AG04449 (cell line): ENCODE results near the gene CIB2.

Source experiments
- CTCF ChIA-PET: fragments of 350-600 bp; formaldehyde crosslinking; extraction: SDS; loops from one replicate; lab custom pipeline; 2021; ENCODE audit warnings: antibody characterized with exemption; lab: Yijun Ruan, JAX
- POLR2A ChIA-PET: fragments of 400-600, 350-600 bp; formaldehyde crosslinking; extraction: SDS; loops from one replicate; lab custom pipeline; 2020; ENCODE audit warnings: antibody characterized with exemption, inconsistent platforms; lab: Yijun Ruan, JAX
- DNase-seq: peaks from one replicate; pipeline ENCODE4 v3.0.0-alpha.2; 2010; ENCODE audit warnings: low read depth, low spot score
- H3K4me3 ChIP-seq: 2 replicates; pipeline ENCODE4 v1.5.1; 2011; ENCODE audit warnings: low read depth, mild to moderate bottlenecking, control low read depth, low read length
- TF ChIP-seq, protein P1 (sequence below): IDR thresholded peaks from one replicate; pipeline ENCODE4 v1.5.1; 2011; ENCODE audit warnings: mild to moderate bottlenecking, moderate library complexity, low read length, control low read depth, inconsistent platforms; ENCODE audit not compliant: insufficient read depth; ENCODE audit errors: missing control alignments

The CIB2 gene

DNA sequence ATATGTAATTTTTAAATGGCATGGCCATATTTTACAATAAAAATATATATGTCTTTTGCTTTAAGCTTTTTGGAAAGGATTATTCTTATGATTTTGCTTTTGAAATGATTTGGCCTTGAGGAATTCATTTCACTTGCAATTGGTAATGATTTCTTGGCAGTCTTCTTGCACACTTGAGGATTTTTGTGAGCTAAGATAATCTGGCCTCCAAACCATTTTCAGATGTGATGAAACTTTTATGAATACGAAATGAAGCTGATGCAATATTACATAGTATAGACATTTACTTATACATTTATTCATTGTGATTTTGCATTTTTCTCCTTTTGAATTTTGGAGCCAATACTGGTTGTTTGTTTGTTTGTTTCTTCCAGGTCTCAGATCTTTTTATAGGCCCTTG, 45.3 kb downstream of the CIB2 start:
- H3K4me3 ChIP-seq: no peak overlapping the region
- ChIA-PET POLR2A (interaction anchor here (0.6 to 0.7 kb wide), 3 partner anchors 20 to 223 kb away, joined by 3 to 4 read pairs (median 3); no protein-coding TSS in a partner anchor), CTCF (interaction anchor here (1.1 to 1.2 kb wide), 2 partner anchors 11 to 36 kb away, joined by 3 read pairs; no protein-coding TSS in a partner anchor)
- DNase-seq: peak; percentile 87
- TF ChIP-seq, protein P1, sequence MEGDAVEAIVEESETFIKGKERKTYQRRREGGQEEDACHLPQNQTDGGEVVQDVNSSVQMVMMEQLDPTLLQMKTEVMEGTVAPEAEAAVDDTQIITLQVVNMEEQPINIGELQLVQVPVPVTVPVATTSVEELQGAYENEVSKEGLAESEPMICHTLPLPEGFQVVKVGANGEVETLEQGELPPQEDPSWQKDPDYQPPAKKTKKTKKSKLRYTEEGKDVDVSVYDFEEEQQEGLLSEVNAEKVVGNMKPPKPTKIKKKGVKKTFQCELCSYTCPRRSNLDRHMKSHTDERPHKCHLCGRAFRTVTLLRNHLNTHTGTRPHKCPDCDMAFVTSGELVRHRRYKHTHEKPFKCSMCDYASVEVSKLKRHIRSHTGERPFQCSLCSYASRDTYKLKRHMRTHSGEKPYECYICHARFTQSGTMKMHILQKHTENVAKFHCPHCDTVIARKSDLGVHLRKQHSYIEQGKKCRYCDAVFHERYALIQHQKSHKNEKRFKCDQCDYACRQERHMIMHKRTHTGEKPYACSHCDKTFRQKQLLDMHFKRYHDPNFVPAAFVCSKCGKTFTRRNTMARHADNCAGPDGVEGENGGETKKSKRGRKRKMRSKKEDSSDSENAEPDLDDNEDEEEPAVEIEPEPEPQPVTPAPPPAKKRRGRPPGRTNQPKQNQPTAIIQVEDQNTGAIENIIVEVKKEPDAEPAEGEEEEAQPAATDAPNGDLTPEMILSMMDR: no peak

DNA sequence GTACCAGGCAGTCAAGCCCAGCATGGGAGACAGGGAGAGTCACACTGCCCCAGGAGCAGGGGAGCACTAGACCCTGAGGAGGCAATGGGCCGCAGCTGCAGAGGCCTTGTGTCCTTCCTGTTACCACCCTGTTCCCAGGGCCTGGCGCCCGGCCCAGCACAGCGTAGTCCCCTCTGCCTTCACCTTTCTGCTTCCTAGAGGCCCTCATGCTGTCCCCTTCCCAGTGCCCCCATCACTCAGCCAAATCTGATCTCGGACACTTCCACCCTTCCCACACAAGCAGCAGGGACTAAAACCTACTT, 46.8 kb downstream of the CIB2 start:
- TF ChIP-seq, protein P1: no peak
- ChIA-PET POLR2A (no interaction called here), CTCF (interaction anchor here (0.8 to 1.3 kb wide), 3 partner anchors 24 to 125 kb away, joined by 3 to 5 read pairs (median 5); no protein-coding TSS in a partner anchor)
- no peak overlapping the region for H3K4me3 ChIP-seq
- DNase-seq: no peak

DNA sequence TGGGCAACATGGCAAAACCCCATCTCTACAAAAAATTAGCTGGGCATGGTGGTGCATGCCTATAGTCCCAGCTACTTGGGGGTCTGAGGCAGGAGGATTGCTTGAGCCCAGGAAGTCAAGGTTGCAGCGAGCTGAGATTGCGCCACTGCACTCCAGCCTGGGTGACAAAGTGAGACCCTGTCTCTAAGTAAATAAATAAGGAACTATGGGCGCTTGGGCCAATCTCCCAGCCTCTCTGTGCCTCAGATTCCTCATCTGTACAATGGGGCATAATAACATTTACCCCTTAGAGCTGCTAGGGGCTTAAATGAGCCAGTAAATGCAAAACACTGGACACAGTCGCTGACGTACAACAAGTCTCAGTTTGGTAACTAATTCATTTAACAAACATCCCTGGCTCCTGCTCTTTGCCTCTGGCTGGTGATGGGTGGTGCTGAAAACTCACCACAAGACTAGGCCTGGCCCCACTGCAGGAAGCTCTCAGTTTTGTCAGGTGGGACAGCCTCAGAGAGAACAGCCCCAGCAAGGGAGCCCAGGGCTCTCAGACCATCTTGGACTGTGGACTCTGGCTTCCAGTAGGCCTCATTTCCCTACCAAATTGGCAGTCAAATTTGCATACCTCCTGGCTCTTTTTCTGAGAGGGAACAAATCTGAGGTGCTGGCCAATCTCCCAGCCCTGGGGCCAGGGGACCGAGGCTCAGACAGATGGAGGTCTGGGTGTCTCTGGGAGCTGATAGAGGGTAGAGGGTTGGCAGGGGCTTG, 47.4 kb downstream of the CIB2 start:
- TF ChIP-seq, protein P1: no peak
- H3K4me3 ChIP-seq: no peak overlapping the region
- POLR2A ChIA-PET: no interaction called here

DNA sequence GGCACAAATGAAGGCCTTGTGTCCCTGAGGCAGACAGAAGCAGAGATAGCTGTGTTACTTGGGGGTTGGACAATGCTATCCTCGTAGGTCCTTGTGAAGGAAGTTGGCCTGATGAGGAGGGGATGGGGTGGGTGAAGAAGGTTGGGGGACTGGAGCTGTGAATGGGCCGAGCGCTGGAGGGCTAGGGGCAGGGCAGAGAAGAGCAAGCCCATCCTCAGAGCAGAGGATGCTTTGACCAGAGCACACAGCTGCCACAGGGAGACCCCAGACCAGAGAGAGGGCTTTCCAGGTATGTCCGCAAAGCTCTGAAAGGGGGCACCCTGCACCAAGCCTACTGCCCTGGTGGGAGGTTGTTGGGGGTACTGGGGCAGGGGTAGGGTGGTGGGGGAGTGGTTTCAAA, 48.1 kb downstream of the CIB2 start:
- TF ChIP-seq, protein P1: no peak
- no peak overlapping the region for H3K4me3 ChIP-seq
- CTCF ChIA-PET: no interaction called here
- POLR2A ChIA-PET: no interaction called here
- no peak for DNase-seq

More for the DNA sequence above, 47.4 kb downstream of the CIB2 start:
- CTCF ChIA-PET: interaction anchor here (0.8 to 1.3 kb wide), 3 partner anchors 24 to 125 kb away, joined by 3 to 5 read pairs (median 5); no protein-coding TSS in a partner anchor
- DNase-seq: no peak

DNA sequence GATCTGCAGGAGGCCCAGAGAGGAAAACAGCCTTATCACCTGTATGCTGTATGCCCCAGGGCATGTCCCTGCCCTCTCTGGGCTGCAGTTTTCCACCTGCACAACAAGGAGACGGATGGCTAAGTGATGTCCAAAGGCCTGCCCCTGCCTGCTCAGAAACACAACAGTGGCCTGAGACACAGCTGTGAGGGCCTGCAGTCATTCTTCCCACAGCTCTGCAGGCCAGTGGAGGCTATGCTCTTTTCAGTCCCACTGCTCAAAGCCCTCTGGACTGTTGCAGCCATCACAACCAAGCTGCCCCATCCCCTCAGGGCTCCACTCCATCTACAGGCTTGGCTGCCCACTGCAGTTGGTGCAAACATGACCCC, 48.5 kb downstream of the CIB2 start:
- CTCF ChIA-PET: no interaction called here
- TF ChIP-seq, protein P1: no peak
- no peak for DNase-seq
- H3K4me3 ChIP-seq: no peak overlapping the region
- POLR2A ChIA-PET: no interaction called here

DNA sequence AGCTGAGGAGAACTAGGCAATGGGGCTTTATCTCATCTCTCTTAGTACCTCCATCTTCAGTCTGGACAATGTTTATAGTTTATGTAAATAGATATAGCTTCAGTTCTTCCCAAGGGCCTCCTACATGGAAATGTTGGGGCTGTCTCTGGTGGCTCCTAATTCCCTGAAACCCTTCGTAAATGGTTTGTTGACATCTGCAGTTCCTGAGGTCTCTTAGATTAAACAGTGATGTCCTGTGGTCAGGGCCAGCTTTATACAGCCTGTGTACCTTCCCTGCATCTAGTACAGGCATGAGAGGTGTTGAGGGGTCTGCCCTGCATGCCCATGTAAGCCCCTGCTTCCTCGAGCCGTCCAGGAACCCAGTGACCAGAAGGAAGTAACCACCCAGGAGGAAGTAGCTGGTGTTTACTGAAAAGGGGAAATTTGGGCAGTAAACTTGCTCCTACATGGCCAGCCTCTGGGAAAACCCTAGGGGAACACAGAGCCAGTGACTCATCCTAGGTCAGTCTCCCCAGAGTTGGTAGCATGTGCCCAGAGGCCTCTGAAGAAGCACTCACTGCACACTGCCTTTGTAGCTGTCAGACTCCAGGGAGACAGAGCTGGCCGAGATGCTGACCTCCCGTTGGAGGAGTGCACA, 49.0 kb downstream of the CIB2 start:
- TF ChIP-seq, protein P1: no peak
- no peak overlapping the region for H3K4me3 ChIP-seq
- ChIA-PET CTCF (interaction anchor here (3.2 kb wide), 1 partner anchor 26 kb away, joined by 13 read pairs; no protein-coding TSS in a partner anchor), POLR2A (no interaction called here)
- no peak for DNase-seq
